ENCODE data around the gene ZNF552. TPM values are rescaled to one million over a fixed set of nuclear protein-coding genes. Genes with fewer than 3 reads are reported as not detected.

ZNF552 gene
- total and polyA plus RNA-seq, 2 of the 13 experiments (the other 11 are each of a cell fraction or from before 2014, with no cell fraction given) = 8.1 to 16.6 TPM

- TF ChIP-seq ZZZ3 (CRISPR knock-in tag; IDR thresholded peaks at IDR 0.05; ENCODE audit: borderline replicate concordance) = no peak
- peak; percentile 37; the same call in 1 of the 2 replicates for TF ChIP-seq SOX5 (CRISPR knock-in tag; IDR thresholded peaks at IDR 0.05; ENCODE audit: borderline replicate concordance)
- TF ChIP-seq ZNF775 (CRISPR knock-in tag; IDR thresholded peaks at IDR 0.05; ENCODE audit: borderline replicate concordance) = no peak
- TF ChIP-seq DR1 (CRISPR knock-in tag; IDR thresholded peaks at IDR 0.05) = peak; percentile 82; the same call in 1 of the 2 replicates
- TF ChIP-seq, protein P1, sequence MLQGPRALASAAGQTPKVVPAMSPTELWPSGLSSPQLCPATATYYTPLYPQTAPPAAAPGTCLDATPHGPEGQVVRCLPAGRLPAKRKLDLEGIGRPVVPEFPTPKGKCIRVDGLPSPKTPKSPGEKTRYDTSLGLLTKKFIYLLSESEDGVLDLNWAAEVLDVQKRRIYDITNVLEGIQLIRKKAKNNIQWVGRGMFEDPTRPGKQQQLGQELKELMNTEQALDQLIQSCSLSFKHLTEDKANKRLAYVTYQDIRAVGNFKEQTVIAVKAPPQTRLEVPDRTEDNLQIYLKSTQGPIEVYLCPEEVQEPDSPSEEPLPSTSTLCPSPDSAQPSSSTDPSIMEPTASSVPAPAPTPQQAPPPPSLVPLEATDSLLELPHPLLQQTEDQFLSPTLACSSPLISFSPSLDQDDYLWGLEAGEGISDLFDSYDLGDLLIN (CRISPR knock-in tag; IDR thresholded peaks at IDR 0.05; ENCODE audit: borderline replicate concordance) = 0 out of 2 replicates have a peak, but pooled peaks have one; percentile 43
- TF ChIP-seq SPEN (CRISPR knock-in tag; IDR thresholded peaks at IDR 0.05; ENCODE audit: low read depth) = peak; percentile 55; the same call in 1 of the 2 replicates
- TF ChIP-seq ZFP36L1 (CRISPR knock-in tag; IDR thresholded peaks at IDR 0.05) = no peak; the same call in 1 of the 2 replicates
- TF ChIP-seq SMAD1 (CRISPR knock-in tag; IDR thresholded peaks at IDR 0.05; ENCODE audit: borderline replicate concordance, low read depth) = no peak
- TF ChIP-seq SETDB1 (CRISPR knock-in tag; IDR thresholded peaks at IDR 0.05; ENCODE audit: borderline replicate concordance) = no peak
- no peak for TF ChIP-seq NCOA5 (CRISPR knock-in tag; IDR thresholded peaks at IDR 0.05)
- no peak for TF ChIP-seq ZHX1 (CRISPR knock-in tag; IDR thresholded peaks at IDR 0.05; ENCODE audit: low read depth)
- TF ChIP-seq FOXK1 (CRISPR knock-in tag; IDR thresholded peaks at IDR 0.05; ENCODE audit: borderline replicate concordance, low read depth) = peak; percentile 62; the same call in 1 of the 2 replicates
- no peak for TF ChIP-seq DNMT1 (CRISPR knock-in tag; IDR thresholded peaks at IDR 0.05)
- TF ChIP-seq ZFAT (CRISPR knock-in tag; conservative IDR thresholded peaks at IDR 0.05) = 0 out of 2 replicates have a peak, but pooled peaks have one; percentile 34
- TF ChIP-seq, protein P2, sequence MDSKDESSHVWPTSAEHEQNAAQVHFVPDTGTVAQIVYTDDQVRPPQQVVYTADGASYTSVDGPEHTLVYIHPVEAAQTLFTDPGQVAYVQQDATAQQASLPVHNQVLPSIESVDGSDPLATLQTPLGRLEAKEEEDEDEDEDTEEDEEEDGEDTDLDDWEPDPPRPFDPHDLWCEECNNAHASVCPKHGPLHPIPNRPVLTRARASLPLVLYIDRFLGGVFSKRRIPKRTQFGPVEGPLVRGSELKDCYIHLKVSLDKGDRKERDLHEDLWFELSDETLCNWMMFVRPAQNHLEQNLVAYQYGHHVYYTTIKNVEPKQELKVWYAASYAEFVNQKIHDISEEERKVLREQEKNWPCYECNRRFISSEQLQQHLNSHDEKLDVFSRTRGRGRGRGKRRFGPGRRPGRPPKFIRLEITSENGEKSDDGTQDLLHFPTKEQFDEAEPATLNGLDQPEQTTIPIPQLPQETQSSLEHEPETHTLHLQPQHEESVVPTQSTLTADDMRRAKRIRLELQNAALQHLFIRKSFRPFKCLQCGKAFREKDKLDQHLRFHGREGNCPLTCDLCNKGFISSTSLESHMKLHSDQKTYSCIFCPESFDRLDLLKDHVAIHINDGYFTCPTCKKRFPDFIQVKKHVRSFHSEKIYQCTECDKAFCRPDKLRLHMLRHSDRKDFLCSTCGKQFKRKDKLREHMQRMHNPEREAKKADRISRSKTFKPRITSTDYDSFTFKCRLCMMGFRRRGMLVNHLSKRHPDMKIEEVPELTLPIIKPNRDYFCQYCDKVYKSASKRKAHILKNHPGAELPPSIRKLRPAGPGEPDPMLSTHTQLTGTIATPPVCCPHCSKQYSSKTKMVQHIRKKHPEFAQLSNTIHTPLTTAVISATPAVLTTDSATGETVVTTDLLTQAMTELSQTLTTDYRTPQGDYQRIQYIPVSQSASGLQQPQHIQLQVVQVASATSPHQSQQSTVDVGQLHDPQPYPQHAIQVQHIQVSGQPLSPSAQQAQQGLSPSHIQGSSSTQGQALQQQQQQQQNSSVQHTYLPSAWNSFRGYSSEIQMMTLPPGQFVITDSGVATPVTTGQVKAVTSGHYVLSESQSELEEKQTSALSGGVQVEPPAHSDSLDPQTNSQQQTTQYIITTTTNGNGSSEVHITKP (CRISPR knock-in tag; IDR thresholded peaks at IDR 0.05; ENCODE audit: low read depth) = no peak
- TF ChIP-seq MLXIP (CRISPR knock-in tag; IDR thresholded peaks at IDR 0.05; ENCODE audit: borderline replicate concordance) = no peak; the same call in 1 of the 2 replicates
- no peak for TF ChIP-seq REPIN1 (CRISPR knock-in tag; IDR thresholded peaks at IDR 0.05; ENCODE audit: borderline replicate concordance, low read depth)
Measured at GRCh38 chr19:57819475-57820148, 4.9 kb upstream of the ZNF552 start (continued).
